GM10248 (cell line): ENCODE data around the gene RGS19.

Experiments used
- CTCF ChIA-PET: fragments of 300-600 bp; sonication (Branson Sonifier 250); formaldehyde crosslinking; extraction: SDS; loops from one replicate; lab custom pipeline; 2021; ENCODE audit warnings: antibody characterized with exemption; lab: Yijun Ruan, JAX
- POLR2A ChIA-PET: fragments of 350-650 bp; sonication (Branson Sonifier 250); formaldehyde crosslinking; extraction: SDS; loops from one replicate; lab custom pipeline; 2020; ENCODE audit warnings: antibody characterized with exemption; lab: Yijun Ruan, JAX
- DNase-seq: peaks from one replicate; pipeline ENCODE4 v3.0.0; 2012; ENCODE audit errors: extremely low spot score
- TF ChIP-seq, protein P1 (sequence below): IDR thresholded peaks from 2 replicates; pipeline ENCODE4 v1.5.1; 2012; ENCODE audit warnings: mild to moderate bottlenecking, low read depth; ENCODE audit errors: extremely low read depth, missing control alignments, control extremely low read depth

Gene RGS19

GRCh38 chr20:64082126-64082731 lies 2.9 kb upstream of the RGS19 start:
- POLR2A ChIA-PET: no interaction called here
- DNase-seq: no peak

DNA sequence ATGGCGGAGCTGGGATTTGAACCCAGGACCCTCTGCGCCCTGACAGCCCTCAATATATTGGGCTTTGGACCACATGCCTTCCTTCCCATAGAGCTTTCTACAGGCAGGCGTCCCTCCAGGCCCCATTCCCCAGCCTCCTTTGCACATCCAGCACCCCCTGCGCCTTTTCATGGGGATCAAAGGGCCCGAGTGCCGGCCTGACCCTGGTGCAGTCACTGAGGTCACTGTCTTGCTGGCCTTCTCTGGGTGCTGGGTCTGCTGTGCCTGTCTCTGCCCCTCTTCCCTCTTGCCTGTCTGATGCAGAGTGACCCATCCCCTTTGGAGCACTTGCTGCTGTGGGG lies 2.3 kb upstream of the RGS19 start:
- ChIA-PET POLR2A (no interaction called here), CTCF (interaction anchor here (1.1 to 3.7 kb wide), 5 partner anchors 21 to 101 kb away, joined by 3 to 24 read pairs (median 5); partner anchors contain the start of gene PRPF6)
- no peak for DNase-seq
- TF ChIP-seq, protein P1, sequence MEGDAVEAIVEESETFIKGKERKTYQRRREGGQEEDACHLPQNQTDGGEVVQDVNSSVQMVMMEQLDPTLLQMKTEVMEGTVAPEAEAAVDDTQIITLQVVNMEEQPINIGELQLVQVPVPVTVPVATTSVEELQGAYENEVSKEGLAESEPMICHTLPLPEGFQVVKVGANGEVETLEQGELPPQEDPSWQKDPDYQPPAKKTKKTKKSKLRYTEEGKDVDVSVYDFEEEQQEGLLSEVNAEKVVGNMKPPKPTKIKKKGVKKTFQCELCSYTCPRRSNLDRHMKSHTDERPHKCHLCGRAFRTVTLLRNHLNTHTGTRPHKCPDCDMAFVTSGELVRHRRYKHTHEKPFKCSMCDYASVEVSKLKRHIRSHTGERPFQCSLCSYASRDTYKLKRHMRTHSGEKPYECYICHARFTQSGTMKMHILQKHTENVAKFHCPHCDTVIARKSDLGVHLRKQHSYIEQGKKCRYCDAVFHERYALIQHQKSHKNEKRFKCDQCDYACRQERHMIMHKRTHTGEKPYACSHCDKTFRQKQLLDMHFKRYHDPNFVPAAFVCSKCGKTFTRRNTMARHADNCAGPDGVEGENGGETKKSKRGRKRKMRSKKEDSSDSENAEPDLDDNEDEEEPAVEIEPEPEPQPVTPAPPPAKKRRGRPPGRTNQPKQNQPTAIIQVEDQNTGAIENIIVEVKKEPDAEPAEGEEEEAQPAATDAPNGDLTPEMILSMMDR: no peak

More at GRCh38 chr20:64082126-64082731, 2.9 kb upstream of the RGS19 start:
- CTCF ChIA-PET: interaction anchor here (1.6 to 3.7 kb wide), 7 partner anchors 12 to 68 kb away, joined by 5 to 24 read pairs (median 7); no protein-coding TSS in a partner anchor
- TF ChIP-seq, protein P1: no peak

GRCh38 chr20:64080813-64081623 lies 1.7 kb upstream of the RGS19 start:
- TF ChIP-seq, protein P1: no peak
- DNase-seq: no peak
- ChIA-PET CTCF (interaction anchor here (1.1 to 3.7 kb wide), 6 partner anchors 22 to 100 kb away, joined by 3 to 24 read pairs (median 6); partner anchors contain the start of gene PRPF6), POLR2A (no interaction called here)

DNA sequence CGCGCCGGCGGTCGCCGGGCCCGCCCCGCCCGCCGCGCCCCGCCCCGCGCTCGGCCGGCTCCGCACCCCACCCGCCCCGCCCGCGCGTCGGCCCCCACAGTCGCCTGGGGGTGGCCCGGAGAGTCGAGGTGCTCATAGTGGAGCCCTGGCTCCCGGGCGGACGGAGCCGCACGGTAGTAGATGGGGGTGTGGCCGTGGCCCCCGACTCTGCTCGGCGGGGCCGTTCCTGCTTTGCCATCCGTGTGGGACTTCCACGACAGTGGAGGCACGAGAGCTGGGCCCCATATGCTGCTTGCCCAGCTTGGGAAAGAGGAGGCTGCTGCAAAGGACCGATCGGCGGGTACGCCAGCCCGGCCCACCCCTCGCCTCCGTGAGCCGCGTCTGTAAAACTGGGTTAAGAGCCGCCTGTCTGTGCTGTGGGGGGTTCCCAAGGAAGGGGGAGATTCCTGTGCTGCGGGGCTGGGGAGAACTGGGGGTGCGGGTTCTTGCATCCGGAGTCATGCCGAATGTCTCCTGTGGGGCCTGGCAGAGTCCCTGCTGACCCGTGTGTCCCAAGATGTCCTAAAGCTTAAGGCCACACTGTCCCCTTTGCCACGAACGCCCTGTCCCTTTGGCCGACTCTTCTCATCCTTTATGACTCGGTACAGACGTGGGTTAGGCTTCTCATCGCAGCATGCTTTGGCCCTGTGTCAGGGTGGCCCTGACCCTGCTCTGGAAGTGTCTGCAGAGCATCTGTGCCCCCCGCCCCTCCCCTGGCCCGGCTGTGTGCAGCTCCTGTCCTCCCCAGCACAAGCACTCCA lies 895 bp upstream of the RGS19 start, which contains the start of gene OPRL1:
TSS of gene OPRL1 (plus strand) at position 70 of the 800 bp plus-strand sequence. CDS start 12,639 bp downstream, outside the sequence.
- DNase-seq: no peak
- ChIA-PET CTCF (interaction anchor here (1.1 to 3.7 kb wide), 8 partner anchors 10 to 100 kb away, joined by 3 to 24 read pairs (median 6); partner anchors contain the start of gene PRPF6), POLR2A (interaction anchor here (0.6 kb wide), 1 partner anchor 538 kb away, joined by 5 read pairs; no protein-coding TSS in a partner anchor)
- TF ChIP-seq, protein P1: no peak

GRCh38 chr20:64078934-64079272 lies 415 bp downstream of the RGS19 start:
- TF ChIP-seq, protein P1: no peak
- POLR2A ChIA-PET: interaction anchor here (0.6 kb wide), 1 partner anchor 110 kb away, joined by 6 read pairs; no protein-coding TSS in a partner anchor
- CTCF ChIA-PET: interaction anchor here (1.6 to 3.7 kb wide), 5 partner anchors 9 to 41 kb away, joined by 3 to 24 read pairs (median 6); no protein-coding TSS in a partner anchor
- no peak for DNase-seq

DNA sequence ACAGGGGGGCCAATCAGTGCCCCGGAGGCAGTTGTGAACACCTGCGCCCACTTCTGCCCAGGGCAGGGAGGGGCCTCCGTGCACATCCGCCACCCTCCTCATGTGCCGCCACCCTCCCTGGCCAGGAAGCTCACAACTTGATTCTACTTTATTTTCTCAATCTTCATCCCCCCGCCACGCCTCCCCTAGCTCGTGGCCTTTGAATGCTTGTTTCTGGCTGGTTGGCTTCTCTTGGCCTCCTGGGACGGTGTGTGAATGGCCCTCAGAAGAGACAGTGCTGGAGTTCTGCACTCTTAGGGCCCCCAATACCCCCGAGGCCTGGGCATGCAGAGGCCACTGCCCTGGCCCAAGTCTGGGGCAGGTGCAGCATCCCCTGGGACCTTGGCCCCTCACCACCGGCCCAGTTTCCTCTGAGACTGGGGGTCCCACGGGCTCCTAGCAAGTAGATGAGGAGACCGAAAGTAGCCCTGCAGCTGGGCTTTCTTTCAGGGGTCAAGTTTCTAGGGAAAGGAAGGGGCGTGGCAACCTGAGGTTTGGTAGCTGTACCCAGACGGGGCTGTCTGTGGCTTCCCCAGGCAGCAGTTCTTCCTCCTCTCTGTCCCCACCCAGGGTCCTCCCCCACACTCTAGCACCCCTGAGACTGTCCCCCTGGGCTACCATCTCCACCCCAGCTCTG lies 1.3 kb downstream of the RGS19 start:
- no peak for DNase-seq
- CTCF ChIA-PET: interaction anchor here (0.7 to 2.8 kb wide), 6 partner anchors 8 to 208 kb away, joined by 3 to 17 read pairs (median 4); no protein-coding TSS in a partner anchor
- TF ChIP-seq, protein P1: no peak
- POLR2A ChIA-PET: no interaction called here
